ENCODE measurements around the gene ULK3. TPM values are rescaled to one million over a fixed set of nuclear protein-coding genes. Genes with fewer than 3 reads are reported as not detected.

ULK3 gene
- total RNA-seq, 1 experiment from 2014 or later: 38.9 TPM

DNA sequence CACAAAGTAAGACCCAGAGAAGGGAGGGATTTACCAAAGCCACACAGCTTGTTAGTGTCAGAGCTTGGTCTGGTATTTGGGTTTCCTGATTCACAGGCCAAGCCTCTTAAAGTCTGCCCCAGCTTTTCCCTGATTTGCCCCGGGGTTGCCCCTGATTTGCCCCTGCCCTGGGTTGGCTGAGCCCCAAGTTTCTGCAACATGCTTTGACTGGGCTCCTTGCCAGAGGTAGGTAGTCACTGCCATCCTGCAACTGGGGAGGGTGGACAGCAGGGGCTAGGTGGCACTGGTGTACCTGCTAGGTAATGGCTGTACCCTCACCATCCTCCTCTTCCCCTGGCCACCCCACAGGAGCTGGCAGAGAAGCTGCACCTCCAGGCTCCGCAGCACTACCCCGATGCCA lies 49.4 kb upstream of the ULK3 start:
- no peak overlapping the region for H3K4me3 Mint-ChIP-seq
- ChIA-PET CTCF (interaction anchor here (0.6 to 4.3 kb wide), 3 partner anchors 9 to 14 kb away, joined by 3 to 45 read pairs (median 3); no protein-coding TSS in a partner anchor), POLR2A (no interaction called here)
- H3K9me3 Mint-ChIP-seq: no peaks in the 10 kb centered on the region
- H3K36me3 Mint-ChIP-seq: peaks cover 29% of the 10 kb centered on the region
- peaks cover 21% of the 10 kb centered on the region for H3K4me1 Mint-ChIP-seq
- no peak for DNase-seq (ENCODE audit: low spot score)
- H3K27ac Mint-ChIP-seq: no peak overlapping the region
- no peaks in the 10 kb centered on the region for H3K27me3 Mint-ChIP-seq (ENCODE audit: low read depth)
- ATAC-seq: no peak
- TF ChIP-seq JUN (CRISPR knock-in tag; IDR thresholded peaks at IDR 0.05) (no peak), KAT7 (CRISPR knock-in tag; IDR thresholded peaks at IDR 0.05; ENCODE audit: borderline replicate concordance) (no peak), AFF4 (CRISPR knock-in tag; IDR thresholded peaks at IDR 0.05; ENCODE audit: borderline replicate concordance) (no peak), NFE2L1 (CRISPR knock-in tag; IDR thresholded peaks at IDR 0.05) (no peak), EMX1 (CRISPR knock-in tag; IDR thresholded peaks at IDR 0.05) (no peak), ZNF396 (CRISPR knock-in tag; IDR thresholded peaks at IDR 0.05; ENCODE audit: borderline replicate concordance) (no peak), RORB (CRISPR knock-in tag; IDR thresholded peaks at IDR 0.05) (no peak), FOXK1 (CRISPR knock-in tag; IDR thresholded peaks at IDR 0.05) (no peak), ATF3 (CRISPR knock-in tag; conservative IDR thresholded peaks at IDR 0.05) (no peak)
- TF ChIP-seq, protein P1, sequence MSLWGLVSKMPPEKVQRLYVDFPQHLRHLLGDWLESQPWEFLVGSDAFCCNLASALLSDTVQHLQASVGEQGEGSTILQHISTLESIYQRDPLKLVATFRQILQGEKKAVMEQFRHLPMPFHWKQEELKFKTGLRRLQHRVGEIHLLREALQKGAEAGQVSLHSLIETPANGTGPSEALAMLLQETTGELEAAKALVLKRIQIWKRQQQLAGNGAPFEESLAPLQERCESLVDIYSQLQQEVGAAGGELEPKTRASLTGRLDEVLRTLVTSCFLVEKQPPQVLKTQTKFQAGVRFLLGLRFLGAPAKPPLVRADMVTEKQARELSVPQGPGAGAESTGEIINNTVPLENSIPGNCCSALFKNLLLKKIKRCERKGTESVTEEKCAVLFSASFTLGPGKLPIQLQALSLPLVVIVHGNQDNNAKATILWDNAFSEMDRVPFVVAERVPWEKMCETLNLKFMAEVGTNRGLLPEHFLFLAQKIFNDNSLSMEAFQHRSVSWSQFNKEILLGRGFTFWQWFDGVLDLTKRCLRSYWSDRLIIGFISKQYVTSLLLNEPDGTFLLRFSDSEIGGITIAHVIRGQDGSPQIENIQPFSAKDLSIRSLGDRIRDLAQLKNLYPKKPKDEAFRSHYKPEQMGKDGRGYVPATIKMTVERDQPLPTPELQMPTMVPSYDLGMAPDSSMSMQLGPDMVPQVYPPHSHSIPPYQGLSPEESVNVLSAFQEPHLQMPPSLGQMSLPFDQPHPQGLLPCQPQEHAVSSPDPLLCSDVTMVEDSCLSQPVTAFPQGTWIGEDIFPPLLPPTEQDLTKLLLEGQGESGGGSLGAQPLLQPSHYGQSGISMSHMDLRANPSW (CRISPR knock-in tag; conservative IDR thresholded peaks at IDR 0.05; ENCODE audit: low read depth): no peak
- TF ChIP-seq, protein P2, sequence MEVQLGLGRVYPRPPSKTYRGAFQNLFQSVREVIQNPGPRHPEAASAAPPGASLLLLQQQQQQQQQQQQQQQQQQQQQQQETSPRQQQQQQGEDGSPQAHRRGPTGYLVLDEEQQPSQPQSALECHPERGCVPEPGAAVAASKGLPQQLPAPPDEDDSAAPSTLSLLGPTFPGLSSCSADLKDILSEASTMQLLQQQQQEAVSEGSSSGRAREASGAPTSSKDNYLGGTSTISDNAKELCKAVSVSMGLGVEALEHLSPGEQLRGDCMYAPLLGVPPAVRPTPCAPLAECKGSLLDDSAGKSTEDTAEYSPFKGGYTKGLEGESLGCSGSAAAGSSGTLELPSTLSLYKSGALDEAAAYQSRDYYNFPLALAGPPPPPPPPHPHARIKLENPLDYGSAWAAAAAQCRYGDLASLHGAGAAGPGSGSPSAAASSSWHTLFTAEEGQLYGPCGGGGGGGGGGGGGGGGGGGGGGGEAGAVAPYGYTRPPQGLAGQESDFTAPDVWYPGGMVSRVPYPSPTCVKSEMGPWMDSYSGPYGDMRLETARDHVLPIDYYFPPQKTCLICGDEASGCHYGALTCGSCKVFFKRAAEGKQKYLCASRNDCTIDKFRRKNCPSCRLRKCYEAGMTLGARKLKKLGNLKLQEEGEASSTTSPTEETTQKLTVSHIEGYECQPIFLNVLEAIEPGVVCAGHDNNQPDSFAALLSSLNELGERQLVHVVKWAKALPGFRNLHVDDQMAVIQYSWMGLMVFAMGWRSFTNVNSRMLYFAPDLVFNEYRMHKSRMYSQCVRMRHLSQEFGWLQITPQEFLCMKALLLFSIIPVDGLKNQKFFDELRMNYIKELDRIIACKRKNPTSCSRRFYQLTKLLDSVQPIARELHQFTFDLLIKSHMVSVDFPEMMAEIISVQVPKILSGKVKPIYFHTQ (CRISPR knock-in tag; IDR thresholded peaks at IDR 0.05): no peak

GRCh38 chr15:74891469-74891868 lies 48.5 kb upstream of the ULK3 start:
- no peak for DNase-seq (ENCODE audit: low spot score)
- H3K27ac Mint-ChIP-seq: no peak overlapping the region
- peak overlapping the region; percentile 91 for H3K4me3 Mint-ChIP-seq
- H3K4me1 Mint-ChIP-seq: peaks cover 22% of the 10 kb centered on the region
- peaks cover 29% of the 10 kb centered on the region for H3K36me3 Mint-ChIP-seq
- no peaks in the 10 kb centered on the region for H3K9me3 Mint-ChIP-seq
- no peak for ATAC-seq
- ChIA-PET POLR2A (no interaction called here), CTCF (interaction anchor here (4.3 kb wide), 1 partner anchor 10 kb away, joined by 45 read pairs; no protein-coding TSS in a partner anchor)
- H3K27me3 Mint-ChIP-seq (ENCODE audit: low read depth): no peaks in the 10 kb centered on the region; the same call in 1 of the 2 replicates
- no peak for TF ChIP-seq CREB1 (CRISPR knock-in tag; IDR thresholded peaks at IDR 0.05)
- TF ChIP-seq ZNF138 (CRISPR knock-in tag; conservative IDR thresholded peaks at IDR 0.05): no peak
- no peak for TF ChIP-seq FOXP4 (CRISPR knock-in tag; IDR thresholded peaks at IDR 0.05)
- no peak for TF ChIP-seq JAZF1 (CRISPR knock-in tag; IDR thresholded peaks at IDR 0.05)
- TF ChIP-seq FOXP1 (CRISPR knock-in tag; IDR thresholded peaks at IDR 0.05; ENCODE audit: borderline replicate concordance): no peak
- TF ChIP-seq ESRRA (CRISPR knock-in tag; IDR thresholded peaks at IDR 0.05; ENCODE audit: borderline replicate concordance): no peak
- TF ChIP-seq TCF7 (CRISPR knock-in tag; IDR thresholded peaks at IDR 0.05; ENCODE audit: low read depth): no peak
- TF ChIP-seq NR1H2 (CRISPR knock-in tag; IDR thresholded peaks at IDR 0.05): no peak
- TF ChIP-seq GTF2I (CRISPR knock-in tag; conservative IDR thresholded peaks at IDR 0.05): no peak
- no peak for TF ChIP-seq MYBL2 (CRISPR knock-in tag; IDR thresholded peaks at IDR 0.05)
- TF ChIP-seq, protein P1 (CRISPR knock-in tag; conservative IDR thresholded peaks at IDR 0.05; ENCODE audit: low read depth): no peak
- no peak for TF ChIP-seq OVOL2 (CRISPR knock-in tag; IDR thresholded peaks at IDR 0.05; ENCODE audit: borderline replicate concordance)

Data from WTC11 (cell line).